Choroid plexus epithelial cell (primary cell): ENCODE results near the gene CAPN5.

ENCODE experiments used
- DNase-seq: peaks from one replicate; pipeline ENCODE4 v3.0.0-alpha.2; 2010; ENCODE audit warnings: low read depth
- H3K4me3 ChIP-seq: 2 replicates; pipeline ENCODE4 v1.5.1; 2011; ENCODE audit warnings: low read depth, mild to moderate bottlenecking, control low read depth, low read length, moderate library complexity
- TF ChIP-seq, protein P1 (sequence below): conservative IDR thresholded peaks from 2 replicates; pipeline ENCODE4 v1.5.1; 2011; ENCODE audit warnings: low read depth, mild to moderate bottlenecking, control low read depth, inconsistent platforms, low read length, moderate library complexity

The CAPN5 gene

DNA sequence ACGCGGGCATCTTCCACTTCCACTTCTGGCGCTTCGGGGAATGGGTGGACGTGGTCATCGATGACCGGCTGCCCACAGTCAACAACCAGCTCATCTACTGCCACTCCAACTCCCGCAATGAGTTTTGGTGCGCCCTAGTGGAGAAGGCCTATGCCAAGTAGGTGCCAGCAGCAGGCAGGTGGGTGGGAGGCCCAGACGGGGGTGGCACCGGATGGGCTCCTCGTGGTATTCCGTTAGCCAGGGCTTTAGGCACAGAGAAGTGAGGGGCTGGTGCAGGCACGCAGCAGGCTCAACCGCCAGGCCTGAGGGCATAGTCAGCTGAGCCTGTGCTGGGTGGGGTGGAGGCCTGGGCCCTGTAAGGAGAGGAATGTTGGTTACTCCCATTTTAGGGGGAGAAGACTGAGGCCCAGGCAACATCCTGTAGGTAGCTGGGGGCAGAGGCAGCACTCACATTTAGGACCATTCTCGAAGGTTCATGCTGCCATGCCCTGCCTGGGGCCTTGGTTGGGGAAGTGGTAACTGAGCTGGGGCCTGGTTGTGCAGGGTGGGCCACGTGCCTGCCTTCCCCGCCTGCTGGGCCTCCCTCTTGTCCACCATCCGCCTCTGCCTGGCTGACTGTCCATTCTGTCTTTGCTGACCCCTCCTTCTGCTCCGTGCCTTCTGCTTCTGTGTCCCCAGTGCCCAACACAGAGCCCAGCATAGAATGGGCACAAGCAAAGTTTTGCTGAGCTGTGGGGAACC is 46.0 kb downstream of the CAPN5 start:
- no peak for DNase-seq
- no peak overlapping the region for H3K4me3 ChIP-seq
- TF ChIP-seq, protein P1, sequence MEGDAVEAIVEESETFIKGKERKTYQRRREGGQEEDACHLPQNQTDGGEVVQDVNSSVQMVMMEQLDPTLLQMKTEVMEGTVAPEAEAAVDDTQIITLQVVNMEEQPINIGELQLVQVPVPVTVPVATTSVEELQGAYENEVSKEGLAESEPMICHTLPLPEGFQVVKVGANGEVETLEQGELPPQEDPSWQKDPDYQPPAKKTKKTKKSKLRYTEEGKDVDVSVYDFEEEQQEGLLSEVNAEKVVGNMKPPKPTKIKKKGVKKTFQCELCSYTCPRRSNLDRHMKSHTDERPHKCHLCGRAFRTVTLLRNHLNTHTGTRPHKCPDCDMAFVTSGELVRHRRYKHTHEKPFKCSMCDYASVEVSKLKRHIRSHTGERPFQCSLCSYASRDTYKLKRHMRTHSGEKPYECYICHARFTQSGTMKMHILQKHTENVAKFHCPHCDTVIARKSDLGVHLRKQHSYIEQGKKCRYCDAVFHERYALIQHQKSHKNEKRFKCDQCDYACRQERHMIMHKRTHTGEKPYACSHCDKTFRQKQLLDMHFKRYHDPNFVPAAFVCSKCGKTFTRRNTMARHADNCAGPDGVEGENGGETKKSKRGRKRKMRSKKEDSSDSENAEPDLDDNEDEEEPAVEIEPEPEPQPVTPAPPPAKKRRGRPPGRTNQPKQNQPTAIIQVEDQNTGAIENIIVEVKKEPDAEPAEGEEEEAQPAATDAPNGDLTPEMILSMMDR, result no peak

DNA sequence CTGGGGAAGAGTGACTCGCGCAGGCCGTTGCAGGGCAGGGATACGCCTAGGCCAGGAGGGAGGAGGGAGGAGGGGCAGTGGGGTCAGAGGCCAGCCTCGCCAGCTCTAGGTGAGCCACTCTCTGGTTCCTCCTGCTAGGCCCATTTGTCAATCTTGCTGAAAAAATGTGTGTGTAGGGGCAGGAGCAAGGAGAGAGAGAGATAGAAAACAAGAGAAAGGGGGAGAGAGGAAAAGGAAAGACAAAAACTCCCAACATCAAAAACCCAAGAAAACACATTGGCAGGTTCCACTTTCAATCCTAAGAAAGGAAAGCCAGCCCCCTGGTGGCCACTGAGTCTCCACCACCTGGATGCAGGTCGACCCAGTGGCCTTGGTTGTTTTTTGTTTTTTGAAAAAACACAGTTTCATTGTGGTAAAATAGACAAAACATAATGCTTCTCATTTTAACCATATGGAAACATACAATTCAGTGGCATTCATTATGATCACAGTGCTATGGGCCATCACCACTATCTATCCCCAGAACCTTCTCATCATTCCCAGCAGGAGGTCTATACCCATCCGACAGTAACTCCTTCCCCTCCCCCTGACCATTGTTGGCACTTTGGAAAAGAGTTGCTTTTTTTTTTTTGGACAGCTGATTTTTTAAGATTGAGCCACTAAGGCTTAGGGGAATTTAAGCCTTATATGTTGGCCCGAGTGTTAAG is 46.8 kb downstream of the CAPN5 start:
- TF ChIP-seq, protein P1, result peak; percentile 78
- peak; percentile 70 for DNase-seq
- H3K4me3 ChIP-seq, result no peak overlapping the region

DNA sequence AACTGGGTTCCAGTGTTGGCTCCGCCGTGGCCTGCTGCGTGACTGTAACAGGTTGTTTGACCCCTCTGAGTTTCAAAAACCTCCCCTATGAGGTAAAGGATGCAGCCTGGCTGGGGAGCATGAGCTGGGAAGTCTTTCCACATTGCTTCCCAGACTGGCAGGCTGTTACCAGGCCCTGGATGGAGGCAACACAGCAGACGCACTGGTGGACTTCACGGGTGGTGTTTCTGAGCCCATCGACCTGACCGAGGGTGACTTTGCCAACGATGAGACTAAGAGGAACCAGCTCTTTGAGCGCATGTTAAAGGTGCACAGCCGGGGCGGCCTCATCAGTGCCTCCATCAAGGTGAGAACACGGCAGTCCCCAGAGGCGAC is 47.3 kb downstream of the CAPN5 start:
- TF ChIP-seq, protein P1, result no peak
- H3K4me3 ChIP-seq, result no peak overlapping the region
- DNase-seq, result no peak

DNA sequence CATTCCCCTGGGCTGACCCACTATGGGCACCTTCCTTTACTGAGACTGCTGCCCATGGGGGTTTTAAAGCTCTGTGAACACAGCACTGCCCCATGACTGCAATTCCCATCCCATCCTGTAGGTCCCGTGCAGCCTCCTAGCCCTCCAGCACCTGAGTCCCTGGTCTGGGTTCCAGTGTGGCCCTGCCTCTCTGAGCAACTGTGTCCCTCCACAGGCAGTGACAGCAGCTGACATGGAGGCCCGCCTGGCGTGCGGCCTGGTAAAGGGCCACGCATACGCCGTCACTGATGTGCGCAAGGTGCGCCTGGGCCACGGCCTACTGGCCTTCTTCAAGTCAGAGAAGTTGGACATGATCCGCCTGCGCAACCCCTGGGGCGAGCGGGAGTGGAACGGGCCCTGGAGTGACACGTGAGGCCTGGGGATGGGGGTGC is 48.4 kb downstream of the CAPN5 start:
- TF ChIP-seq, protein P1, result peak; percentile 43
- DNase-seq, result no peak

DNA sequence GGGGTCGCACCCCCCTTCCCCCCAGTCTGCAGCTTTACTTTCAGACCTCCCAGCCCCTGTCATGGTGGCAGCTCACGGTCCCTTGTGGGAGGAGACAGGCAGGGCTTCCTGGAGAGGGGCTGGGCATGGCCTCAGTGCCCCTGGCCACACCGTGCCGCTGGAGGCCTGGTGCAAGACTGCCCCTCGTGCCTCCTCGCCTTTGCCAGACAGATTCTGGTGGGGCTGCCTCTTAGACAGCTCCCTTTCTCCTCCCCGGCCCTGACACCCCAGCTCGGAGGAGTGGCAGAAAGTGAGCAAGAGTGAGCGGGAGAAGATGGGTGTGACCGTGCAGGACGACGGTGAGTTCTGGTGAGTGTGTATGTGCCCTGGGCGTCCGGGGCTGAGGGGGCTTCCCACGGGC is 49.2 kb downstream of the CAPN5 start:
- no peak for DNase-seq
- TF ChIP-seq, protein P1, result no peak
- no peak overlapping the region for H3K4me3 ChIP-seq

More for the DNA sequence above, 48.4 kb downstream of the CAPN5 start:
- H3K4me3 ChIP-seq, result no peak overlapping the region

DNA sequence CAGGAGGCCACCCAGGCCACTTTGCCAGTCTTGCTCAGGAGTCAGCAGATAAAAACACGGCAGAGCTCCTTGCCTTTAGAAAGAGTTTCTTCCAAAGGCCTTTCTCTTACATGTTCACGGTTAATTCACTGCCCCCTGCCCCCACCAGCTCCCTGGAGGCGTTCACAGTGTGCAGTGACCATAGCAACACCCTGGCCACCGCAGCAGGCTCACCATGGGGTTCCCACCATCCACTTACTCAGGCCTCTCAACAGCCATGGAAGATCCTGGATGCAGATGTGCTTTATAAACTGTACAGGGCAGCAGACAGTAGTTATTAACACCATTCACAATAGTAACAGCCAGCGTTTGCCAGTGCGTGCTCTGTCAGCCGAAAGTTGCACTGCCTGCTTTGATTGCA is 50.7 kb downstream of the CAPN5 start:
- DNase-seq, result peak; percentile 82
- no peak overlapping the region for H3K4me3 ChIP-seq
- TF ChIP-seq, protein P1, result no peak
